Adrenal gland (tissue), 12 donors: ENCODE results near the gene EGLN2. TPM values are rescaled to one million over a fixed set of nuclear protein-coding genes. Genes with fewer than 3 reads are reported as not detected.
"Not testable (repeated sequence)": the region's sequence is repeated elsewhere in the genome, so short reads cannot be mapped to it uniquely, and the experiment has no call there.

ENCODE experiments used
- DNase-seq, 7 donors: peaks; one replicate each; pipeline ENCODE4 v3.0.0-alpha.2; 2019 to 2020
- H3K27ac ChIP-seq, 5 donors: fragments of 200-600 bp; sonication (generic) in 4 of 5; 1 replicate in 3 of 5; 2 replicates in 2 of 5; pipeline versions ENCODE4 v1.5.1 to v1.8.0; 2016 to 2020; ENCODE audit warnings: mild to moderate bottlenecking in 1 of 5
- H3K27me3 ChIP-seq: fragments of 200-600 bp; 2 replicates; pipeline ENCODE4 v1.8.0; 2021
- H3K36me3 ChIP-seq, 2 donors: fragments of 200-600 bp; replicated peaks in 1 of 2; 1 replicate in 1 of 2; 2 replicates in 1 of 2; pipeline versions ENCODE4 v1.5.1 to v1.8.0; 2018 to 2022
- H3K4me1 ChIP-seq, 2 donors: fragments of 200-600 bp; replicated peaks in 1 of 2; 1 replicate in 1 of 2; 2 replicates in 1 of 2; pipeline versions ENCODE4 v1.5.1 to v1.8.0; 2018 to 2021
- H3K4me3 ChIP-seq, 4 donors: fragments of 200-600 bp; sonication (generic) in 3 of 4; one replicate each; pipeline ENCODE4 v1.5.1; 2016 to 2018
- H3K9me3 ChIP-seq, 3 donors: fragments of 200-600 bp; sonication (generic) in 1 of 3; replicated peaks in 1 of 3; 1 replicate in 2 of 3; 2 replicates in 1 of 3; pipeline versions ENCODE4 v1.5.1 to v1.8.0; 2016 to 2021
- POLR2A ChIP-seq, 2 donors: fragments of 450-650 bp; IDR thresholded peaks; one replicate each; pipeline ENCODE4 v1.6.1; 2017; ENCODE audit warnings: antibody characterized with exemption in 2 of 2, mild to moderate bottlenecking in 2 of 2, moderate library complexity in 1 of 2
- WGBS, 4 donors: extraction: QIAGEN DNeasy Blood & Tissue Kit in 2 of 4; methylation state at CpG; one replicate each; pipeline versions ENCODE4 v1.1.5 to v1.1.7; 2013 to 2017; 5-methylcytosine and 5-hydroxymethylcytosine counted together
- intact Hi-C, 2 donors: fragments of 100-400 bp; cut with DNase I; formaldehyde crosslinking; loops; one replicate each; pipeline versions ENCODE4 v1.14.1 to v1.15.0; 2022 to 2023
- polyA plus RNA-seq, 3 donors: library from polyadenylated mRNA; stranded (reverse); fragments of 200-250 nt in 2 of 3; fragments of 350-450 nt in 1 of 3; fragmentation: Illumina TruSeq in 1 of 3; extraction: RNeasy Lipid Tissue Mini Kit (QIAGEN cat#74804) in 1 of 3; gene quantifications; one replicate each; pipeline ENCODE4 v1.2.3, GENCODE V29; 2013 to 2014
- total RNA-seq, 9 donors: library from RNA; depleted of rRNA in 4 of 9; stranded (reverse); fragments of >200 nt in 4 of 9; fragments of 120-200 nt in 1 of 9; fragmentation: NEBNext Ultra II Directional in 1 of 9; extraction: Animal tissue kit (Norgen Biotek cat#: 25700) in 1 of 9; gene quantifications; one replicate each; pipeline versions ENCODE4 v1.1.0 to v1.2.4, GENCODE V29; 2013 to 2023
- TF ChIP-seq, protein P1 (sequence below), 6 experiments: fragments of 450-650 bp in 4 of 6; fragments of 200-600 bp in 2 of 6; sonication (generic) in 1 of 6; IDR thresholded peaks; 1 replicate in 5 of 6; 2 replicates in 1 of 6; pipeline versions ENCODE4 v1.5.1 to v1.8.0; 2016 to 2021; ENCODE audit warnings: antibody characterized with exemption in 6 of 6, mild to moderate bottlenecking in 2 of 6, moderate library complexity in 1 of 6
- donor health status: healthy with polysubstance abuse.
- donor health status: Bipolar disorder and iron deficiency.
- donor health status: DM: yes; HTN: yes; CAD: no.
- donor health status: DM: no; HTN: no; CAD: no.
- donor health status: DM: no; HTN: no; CAD: no.
- donor health status: DM: yes; HTN: yes; CAD: no.

EGLN2 gene
- total and polyA plus RNA-seq, 12 donors, result 53.1 to 169 (median 104) TPM

- H3K27me3 ChIP-seq, intact Hi-C loops, H3K9me3 ChIP-seq, H3K4me3 ChIP-seq, H3K36me3 ChIP-seq, H3K27ac ChIP-seq: not testable (repeated sequence)
- WGBS, 4 donors, result 91 to 100% (median 98%) methylated on average over 3 to 5 of the region's 6 CpGs; no CpG with 5 or more reads in 1 of the 4 donors
- peak in 2 of 7 donors; percentile 17 to 44 for DNase-seq
- H3K4me1 ChIP-seq, result peaks cover 21% of the 10 kb centered on the region in 2 donors
Measured at GRCh38 chr19:40825460-40826095, 26.6 kb downstream of the EGLN2 start.

GRCh38 chr19:40826312-40826698 lies 27.3 kb downstream of the EGLN2 start:
- H3K36me3 ChIP-seq, H3K27ac ChIP-seq, intact Hi-C loops, H3K9me3 ChIP-seq, H3K4me3 ChIP-seq, H3K27me3 ChIP-seq: not testable (repeated sequence)
- WGBS, 4 donors, result 87 to 98% (median 95%) methylated on average over 5 to 8 of the region's 14 CpGs
- peaks cover 21% of the 10 kb centered on the region in 2 donors for H3K4me1 ChIP-seq
- DNase-seq, result peak in 1 of 7 donors; percentile 19

- H3K27me3 ChIP-seq, H3K9me3 ChIP-seq, intact Hi-C loops, H3K36me3 ChIP-seq, H3K27ac ChIP-seq, H3K4me3 ChIP-seq: not testable (repeated sequence)
- WGBS, 4 donors, result 79 to 91% (median 87%) methylated on average over 29 of the region's 29 CpGs
- peak in 2 of 7 donors; percentile 20 to 49 for DNase-seq
- H3K4me1 ChIP-seq, result peaks cover 21% of the 10 kb centered on the region in 2 donors
Measured at GRCh38 chr19:40826699-40827385, 27.9 kb downstream of the EGLN2 start.

GRCh38 chr19:40827386-40828247 lies 28.6 kb downstream of the EGLN2 start:
- Histone ChIP-seq H3K9me3 (no peaks in the 10 kb centered on the region), H3K27ac (no peak overlapping the region), H3K4me3 (no peak overlapping the region), H3K27me3 (no peaks in the 10 kb centered on the region), H3K4me1 (peaks cover 15% of the 10 kb centered on the region in 2 donors), H3K36me3 (no peaks in the 10 kb centered on the region)
- TF ChIP-seq, protein P1, sequence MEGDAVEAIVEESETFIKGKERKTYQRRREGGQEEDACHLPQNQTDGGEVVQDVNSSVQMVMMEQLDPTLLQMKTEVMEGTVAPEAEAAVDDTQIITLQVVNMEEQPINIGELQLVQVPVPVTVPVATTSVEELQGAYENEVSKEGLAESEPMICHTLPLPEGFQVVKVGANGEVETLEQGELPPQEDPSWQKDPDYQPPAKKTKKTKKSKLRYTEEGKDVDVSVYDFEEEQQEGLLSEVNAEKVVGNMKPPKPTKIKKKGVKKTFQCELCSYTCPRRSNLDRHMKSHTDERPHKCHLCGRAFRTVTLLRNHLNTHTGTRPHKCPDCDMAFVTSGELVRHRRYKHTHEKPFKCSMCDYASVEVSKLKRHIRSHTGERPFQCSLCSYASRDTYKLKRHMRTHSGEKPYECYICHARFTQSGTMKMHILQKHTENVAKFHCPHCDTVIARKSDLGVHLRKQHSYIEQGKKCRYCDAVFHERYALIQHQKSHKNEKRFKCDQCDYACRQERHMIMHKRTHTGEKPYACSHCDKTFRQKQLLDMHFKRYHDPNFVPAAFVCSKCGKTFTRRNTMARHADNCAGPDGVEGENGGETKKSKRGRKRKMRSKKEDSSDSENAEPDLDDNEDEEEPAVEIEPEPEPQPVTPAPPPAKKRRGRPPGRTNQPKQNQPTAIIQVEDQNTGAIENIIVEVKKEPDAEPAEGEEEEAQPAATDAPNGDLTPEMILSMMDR (IDR thresholded peaks at IDR 0.05), result no peak
- TF ChIP-seq POLR2A (IDR thresholded peaks at IDR 0.05), result no peak
- 93 to 97% (median 97%) methylated on average over 21 to 22 of the region's 22 CpGs for WGBS, 4 donors
- DNase-seq, result peak in 2 of 7 donors; percentile 16 to 44
- intact Hi-C loops, result no loop called here

GRCh38 chr19:40829205-40829604 lies 30.2 kb downstream of the EGLN2 start:
- Histone ChIP-seq H3K27me3 (no peaks in the 10 kb centered on the region), H3K36me3 (no peaks in the 10 kb centered on the region), H3K9me3 (no peaks in the 10 kb centered on the region), H3K27ac (no peak overlapping the region), H3K4me3 (no peak overlapping the region), H3K4me1 (peaks cover 0 to 4% of the 10 kb centered on the region in 2 donors)
- TF ChIP-seq POLR2A (IDR thresholded peaks at IDR 0.05), result no peak
- TF ChIP-seq, protein P1 (IDR thresholded peaks at IDR 0.05), result no peak
- no peak for DNase-seq
- intact Hi-C loops, result no loop called here

- H3K9me3 ChIP-seq, H3K36me3 ChIP-seq, H3K4me3 ChIP-seq, H3K27me3 ChIP-seq, DNase-seq, intact Hi-C loops, H3K4me1 ChIP-seq: not testable (repeated sequence)
- 95 to 99% (median 96%) methylated on average over 13 to 16 of the region's 16 CpGs for WGBS, 4 donors
- H3K27ac ChIP-seq, result peak overlapping the region in 1 of 5 donors; percentile 62
Measured at GRCh38 chr19:40830741-40831140, 31.8 kb downstream of the EGLN2 start.
